ENCODE data around the gene RFWD3.
A peak's percentile ranks its signal among the peaks of the same experiment; 100 is the strongest.
"Not testable (repeated sequence)": the region's sequence is repeated elsewhere in the genome, so short reads cannot be mapped to it uniquely, and the experiment has no call there.

RFWD3 gene

GRCh38 chr16:74677868-74678267, 11.2 kb upstream of the RFWD3 start:
- no peaks in the 10 kb centered on the region for H3K4me1 ChIP-seq
- H3K4me3 ChIP-seq (ENCODE audit: low read depth, low read length) = no peak overlapping the region
- DNase-seq = no peak
- peaks cover 4% of the 10 kb centered on the region; the same call in 1 of the 2 replicates for H3K27me3 ChIP-seq
- no peaks in the 10 kb centered on the region for H3K9me3 ChIP-seq
- no peaks in the 10 kb centered on the region for H3K36me3 ChIP-seq
- no peak for TF ChIP-seq CTCF (IDR thresholded peaks at IDR 0.05; ENCODE audit: low read depth, low read length)

GRCh38 chr16:74673876-74674275, 7.2 kb upstream of the RFWD3 start:
- H3K27me3 ChIP-seq = peaks cover 10% of the 10 kb centered on the region; the same call in 1 of the 2 replicates
- no peaks in the 10 kb centered on the region for H3K9me3 ChIP-seq
- TF ChIP-seq CTCF (IDR thresholded peaks at IDR 0.05; ENCODE audit: low read depth, low read length) = no peak
- H3K36me3 ChIP-seq = no peaks in the 10 kb centered on the region
- no peaks in the 10 kb centered on the region for H3K4me1 ChIP-seq
- DNase-seq = no peak
- H3K4me3 ChIP-seq (ENCODE audit: low read depth, low read length) = no peak overlapping the region

- H3K9me3 ChIP-seq; H3K4me1 ChIP-seq; H3K4me3 ChIP-seq (ENCODE audit: low read depth, low read length); DNase-seq; H3K27me3 ChIP-seq: not testable (repeated sequence)
- H3K36me3 ChIP-seq = peaks cover 22% of the 10 kb centered on the region
Observed at GRCh38 chr16:74668877-74669276, 2.2 kb upstream of the RFWD3 start.

GRCh38 chr16:74667255-74667700, 601 bp upstream of the RFWD3 start:
- Histone ChIP-seq H3K36me3 (peaks cover 38% of the 10 kb centered on the region), H3K27me3 (peaks cover 1% of the 10 kb centered on the region; the same call in 1 of the 2 replicates), H3K4me3 (ENCODE audit: low read depth, low read length) (peak overlapping the region; percentile 93), H3K4me1 (no peaks in the 10 kb centered on the region), H3K9me3 (no peaks in the 10 kb centered on the region)
- no peak for TF ChIP-seq CTCF (IDR thresholded peaks at IDR 0.05; ENCODE audit: low read depth, low read length)
- DNase-seq = peak; percentile 17

- Histone ChIP-seq H3K4me1 (no peaks in the 10 kb centered on the region), H3K4me3 (ENCODE audit: low read depth, low read length) (peak overlapping the region; percentile 93), H3K9me3 (no peaks in the 10 kb centered on the region), H3K27me3 (no peaks in the 10 kb centered on the region), H3K36me3 (peaks cover 49% of the 10 kb centered on the region)
- DNase-seq = no peak
- no peak for TF ChIP-seq CTCF (IDR thresholded peaks at IDR 0.05; ENCODE audit: low read depth, low read length)
Observed at GRCh38 chr16:74666010-74666421, 661 bp downstream of the RFWD3 start.

- no peak for TF ChIP-seq CTCF (IDR thresholded peaks at IDR 0.05; ENCODE audit: low read depth, low read length)
- H3K36me3 ChIP-seq = peaks cover 94% of the 10 kb centered on the region
- H3K27me3 ChIP-seq = no peaks in the 10 kb centered on the region
- no peaks in the 10 kb centered on the region for H3K9me3 ChIP-seq
- H3K4me3 ChIP-seq (ENCODE audit: low read depth, low read length) = no peak overlapping the region
- no peak for DNase-seq
- H3K4me1 ChIP-seq = no peaks in the 10 kb centered on the region
Observed at GRCh38 chr16:74661064-74661463, 5.6 kb downstream of the RFWD3 start.

- Histone ChIP-seq H3K4me3 (ENCODE audit: low read depth, low read length) (no peak overlapping the region), H3K36me3 (peaks cover 96% of the 10 kb centered on the region), H3K27me3 (no peaks in the 10 kb centered on the region), H3K9me3 (no peaks in the 10 kb centered on the region), H3K4me1 (no peaks in the 10 kb centered on the region)
- no peak for TF ChIP-seq CTCF (IDR thresholded peaks at IDR 0.05; ENCODE audit: low read depth, low read length)
- no peak for DNase-seq
Observed at GRCh38 chr16:74660383-74660782, 6.3 kb downstream of the RFWD3 start.
